Colonic mucosa (tissue), 4 donors: Measurements from ENCODE around the gene PTPRN2. TPM values are rescaled to one million over a fixed set of nuclear protein-coding genes. Genes with fewer than 3 reads are reported as not detected.

Experiments
- DNase-seq: peaks from one replicate; pipeline ENCODE4 v3.0.0-alpha.2; 2020
- H3K27ac ChIP-seq: fragments of 200-600 bp; one replicate; pipeline ENCODE4 v1.8.0; 2021
- H3K27me3 ChIP-seq: fragments of 200-600 bp; one replicate; pipeline ENCODE4 v1.8.0; 2021
- H3K36me3 ChIP-seq: fragments of 200-600 bp; one replicate; pipeline ENCODE4 v1.8.0; 2021
- H3K4me1 ChIP-seq: fragments of 200-600 bp; one replicate; pipeline ENCODE4 v1.8.0; 2021; ENCODE audit warnings: mild to moderate bottlenecking
- H3K4me3 ChIP-seq: fragments of 200-600 bp; one replicate; pipeline ENCODE4 v1.8.0; 2021
- H3K9ac ChIP-seq, 2 donors: one replicate each; pipeline ENCODE4 v1.7.0; 2013; ENCODE audit warnings: control low read depth in 2 of 2, low read depth in 2 of 2, low read length in 2 of 2
- H3K9me3 ChIP-seq: fragments of 200-600 bp; one replicate; pipeline ENCODE4 v1.8.0; 2021
- intact Hi-C: fragments of 100-400 bp; cut with DNase I; formaldehyde crosslinking; loops from one replicate; pipeline ENCODE4 v1.14.1; 2022
- total RNA-seq, 2 donors: library from RNA; stranded (reverse); fragmentation: NEBNext Ultra II Directional in 1 of 2; extraction: Animal tissue kit (Norgen Biotek cat#: 25700) in 1 of 2; gene quantifications; one replicate each; pipeline ENCODE4 v1.2.1, GENCODE V29; 2021
- TF ChIP-seq, protein P1 (sequence below): fragments of 200-600 bp; IDR thresholded peaks from one replicate; pipeline ENCODE4 v1.8.0; 2022; ENCODE audit warnings: antibody characterized with exemption, mild to moderate bottlenecking
- donor health status: healthy.
- donor health status: DM: no; HTN: no; CAD: no.
- donor health status: DM: no; HTN: no; CAD: no.

The PTPRN2 gene
- total RNA-seq, 2 donors from 2014 or later, result 14.7 to 21.6 TPM

DNA sequence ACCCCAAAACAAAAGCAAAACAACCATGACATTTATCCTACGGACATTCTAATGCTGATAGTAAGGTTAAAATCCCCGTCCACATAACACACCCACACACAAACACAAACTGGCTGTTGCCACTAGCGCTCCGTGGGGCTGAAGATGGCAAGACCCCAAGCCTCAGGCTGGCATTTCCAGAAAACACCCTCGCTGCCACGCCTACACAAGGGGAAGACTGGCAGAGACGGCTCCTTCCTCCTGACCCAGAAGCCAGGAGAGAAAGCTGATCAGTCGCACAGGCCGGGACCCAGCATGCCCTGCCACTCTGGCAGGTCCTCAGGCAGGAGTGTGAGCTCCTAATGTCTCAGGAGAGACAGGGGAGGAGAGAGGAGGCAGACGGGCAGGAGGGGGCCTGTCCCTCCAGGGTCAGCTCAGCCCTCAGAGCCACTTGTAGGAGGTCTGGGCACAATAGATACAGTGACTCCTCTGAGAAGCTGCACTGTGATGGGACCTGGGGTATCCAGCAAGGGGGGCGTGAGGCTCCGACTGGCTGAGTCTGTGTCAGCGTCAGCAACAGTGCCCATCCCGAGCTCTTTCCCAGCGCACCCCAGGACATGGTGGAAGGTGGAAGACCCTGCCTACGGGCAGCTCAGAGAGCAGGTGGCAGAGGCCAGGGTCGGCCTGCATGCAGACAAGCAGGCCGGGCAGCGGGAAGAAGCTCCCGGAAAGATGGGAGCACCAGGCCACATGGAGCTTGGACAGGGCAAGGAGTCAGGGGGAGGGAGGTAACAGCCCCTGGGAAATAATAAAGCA, 326.9 kb downstream of the PTPRN2 start:
- DNase-seq, result no peak
- H3K4me3 ChIP-seq, result no peak overlapping the region
- no peaks in the 10 kb centered on the region for H3K9me3 ChIP-seq
- no peak overlapping the region for H3K27ac ChIP-seq
- no peaks in the 10 kb centered on the region for H3K27me3 ChIP-seq
- H3K4me1 ChIP-seq, result no peaks in the 10 kb centered on the region
- intact Hi-C loops, result no loop called here
- TF ChIP-seq, protein P1, sequence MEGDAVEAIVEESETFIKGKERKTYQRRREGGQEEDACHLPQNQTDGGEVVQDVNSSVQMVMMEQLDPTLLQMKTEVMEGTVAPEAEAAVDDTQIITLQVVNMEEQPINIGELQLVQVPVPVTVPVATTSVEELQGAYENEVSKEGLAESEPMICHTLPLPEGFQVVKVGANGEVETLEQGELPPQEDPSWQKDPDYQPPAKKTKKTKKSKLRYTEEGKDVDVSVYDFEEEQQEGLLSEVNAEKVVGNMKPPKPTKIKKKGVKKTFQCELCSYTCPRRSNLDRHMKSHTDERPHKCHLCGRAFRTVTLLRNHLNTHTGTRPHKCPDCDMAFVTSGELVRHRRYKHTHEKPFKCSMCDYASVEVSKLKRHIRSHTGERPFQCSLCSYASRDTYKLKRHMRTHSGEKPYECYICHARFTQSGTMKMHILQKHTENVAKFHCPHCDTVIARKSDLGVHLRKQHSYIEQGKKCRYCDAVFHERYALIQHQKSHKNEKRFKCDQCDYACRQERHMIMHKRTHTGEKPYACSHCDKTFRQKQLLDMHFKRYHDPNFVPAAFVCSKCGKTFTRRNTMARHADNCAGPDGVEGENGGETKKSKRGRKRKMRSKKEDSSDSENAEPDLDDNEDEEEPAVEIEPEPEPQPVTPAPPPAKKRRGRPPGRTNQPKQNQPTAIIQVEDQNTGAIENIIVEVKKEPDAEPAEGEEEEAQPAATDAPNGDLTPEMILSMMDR, result no peak
- no peaks in the 10 kb centered on the region for H3K36me3 ChIP-seq
- no peak overlapping the region for H3K9ac ChIP-seq

- TF ChIP-seq, protein P1, result no peak
- Histone ChIP-seq H3K27me3 (no peaks in the 10 kb centered on the region), H3K9ac (no peak overlapping the region), H3K4me1 (no peaks in the 10 kb centered on the region), H3K36me3 (no peaks in the 10 kb centered on the region), H3K4me3 (no peak overlapping the region), H3K9me3 (no peaks in the 10 kb centered on the region), H3K27ac (no peak overlapping the region)
- DNase-seq, result no peak
- intact Hi-C loops, result no loop called here
These were observed 327.8 kb downstream of the PTPRN2 start for GRCh38 chr7:158259671-158260418.

DNA sequence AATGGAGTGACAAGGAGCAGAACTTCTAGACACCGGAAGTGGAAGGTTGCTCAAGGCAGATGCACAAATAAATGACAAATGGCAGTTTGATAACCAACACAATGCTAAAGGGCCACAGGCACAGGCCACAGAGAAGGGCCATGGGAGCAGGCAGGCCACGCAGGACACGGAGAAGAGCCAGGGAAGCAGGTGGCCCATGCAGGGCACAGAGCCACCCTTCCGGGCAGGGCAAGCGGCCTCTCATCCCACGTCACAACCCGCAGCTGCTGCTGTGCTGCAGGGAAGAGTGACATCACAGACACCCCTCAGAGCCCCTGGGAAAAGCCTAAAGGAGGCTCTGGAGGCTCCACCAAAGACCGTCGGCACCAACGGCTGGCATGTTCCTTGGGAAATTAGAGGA, 328.5 kb downstream of the PTPRN2 start:
- DNase-seq, result no peak
- intact Hi-C loops, result no loop called here
- H3K9me3 ChIP-seq, result no peaks in the 10 kb centered on the region

DNA sequence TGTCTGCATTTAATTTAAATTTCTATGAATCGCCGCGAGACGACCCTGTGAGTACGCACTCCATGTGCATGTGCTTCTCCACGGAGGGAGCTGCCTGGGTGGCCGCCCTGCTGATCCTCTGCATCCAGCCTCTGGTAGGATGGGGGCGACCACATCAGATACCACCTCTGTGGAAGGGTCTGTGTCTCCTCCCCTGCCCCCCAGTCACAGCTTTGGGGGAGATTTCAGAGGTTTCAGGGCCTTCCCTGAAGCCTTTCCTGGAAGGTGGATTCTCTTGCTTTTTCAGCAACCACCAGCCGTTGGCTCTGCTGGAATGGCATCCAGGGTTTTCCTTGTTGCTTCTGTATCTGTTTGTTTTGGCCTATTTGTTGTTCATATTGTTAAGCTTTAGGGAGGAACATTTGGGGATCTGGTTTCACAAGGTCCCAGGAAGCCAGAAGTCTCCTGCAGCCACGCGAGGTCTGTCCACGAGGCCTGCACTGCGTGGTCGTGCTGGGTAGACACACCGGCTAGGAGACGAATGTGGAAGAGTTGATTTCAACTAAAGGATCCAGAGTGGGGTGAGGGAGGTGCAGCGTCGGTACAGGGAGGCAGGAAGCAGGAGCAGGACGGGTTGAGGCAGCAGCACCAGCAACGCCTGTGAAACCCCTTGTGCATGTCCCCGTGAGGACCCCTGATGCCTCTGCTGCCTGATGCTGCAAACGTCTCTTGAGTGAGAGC, 329.1 kb downstream of the PTPRN2 start:
- intact Hi-C loops, result no loop called here
- TF ChIP-seq, protein P1, result no peak
- DNase-seq, result no peak

More for the DNA sequence above, 328.5 kb downstream of the PTPRN2 start:
- Histone ChIP-seq H3K9ac (no peak overlapping the region), H3K27me3 (no peaks in the 10 kb centered on the region), H3K4me3 (no peak overlapping the region), H3K27ac (no peak overlapping the region), H3K36me3 (no peaks in the 10 kb centered on the region), H3K4me1 (no peaks in the 10 kb centered on the region)
- TF ChIP-seq, protein P1, result no peak

More for the DNA sequence above, 329.1 kb downstream of the PTPRN2 start:
- no peak overlapping the region for H3K4me3 ChIP-seq
- H3K9ac ChIP-seq, result no peak overlapping the region
- H3K27me3 ChIP-seq, result no peaks in the 10 kb centered on the region
- no peaks in the 10 kb centered on the region for H3K36me3 ChIP-seq
- no peaks in the 10 kb centered on the region for H3K4me1 ChIP-seq
- H3K27ac ChIP-seq, result no peak overlapping the region
- no peaks in the 10 kb centered on the region for H3K9me3 ChIP-seq
